ENCODE data around the gene SPP1. TPM values are rescaled to one million over a fixed set of nuclear protein-coding genes. Genes with fewer than 3 reads are reported as not detected.
"Not testable (repeated sequence)": the region's sequence is repeated elsewhere in the genome, so short reads cannot be mapped to it uniquely, and the experiment has no call there.

The SPP1 gene
- total RNA-seq, 2 donors from 2014 or later = 0.31 to 8.8 TPM

DNA sequence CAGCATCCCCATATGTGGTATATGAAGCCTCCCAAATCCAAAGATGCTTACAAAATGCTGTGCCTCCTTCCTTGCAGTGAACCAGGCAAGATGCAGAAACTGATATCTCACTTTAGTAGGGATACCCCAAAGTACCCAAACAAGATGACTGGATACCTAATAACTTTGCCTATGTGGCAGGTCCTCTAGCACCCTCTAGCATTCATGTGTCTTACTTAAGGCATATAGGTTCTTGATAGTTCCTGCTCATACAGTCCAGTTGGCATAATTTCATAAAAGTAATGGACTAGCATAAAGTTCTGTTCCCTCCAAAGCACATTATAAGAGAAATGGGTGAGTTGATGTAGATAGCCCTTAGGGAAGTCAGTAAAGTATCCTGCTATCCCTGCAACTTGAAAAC lies 36.8 kb upstream of the SPP1 start:
- peaks cover 2% of the 10 kb centered on the region for H3K27me3 Mint-ChIP-seq (ENCODE audit: insufficient read depth)
- peaks cover 2% of the 10 kb centered on the region for H3K9me3 Mint-ChIP-seq
- H3K36me3 Mint-ChIP-seq (ENCODE audit: low read depth) = peaks cover 17% of the 10 kb centered on the region
- H3K4me1 Mint-ChIP-seq = peaks cover 24% of the 10 kb centered on the region
- H3K4me3 Mint-ChIP-seq = no peak overlapping the region
- H3K36me3 ChIP-seq (ENCODE audit: control insufficient read depth, insufficient read depth, low read length) = peaks cover 24% of the 10 kb centered on the region
- no peak overlapping the region for H3K27ac Mint-ChIP-seq
- DNase-seq = no peak
- H3K9ac ChIP-seq (ENCODE audit: extremely low read depth, low read length, poor library complexity, severe bottlenecking) = no peak overlapping the region
- H3K4me1 ChIP-seq (ENCODE audit: control insufficient read depth, insufficient read depth, low read length) = no peaks in the 10 kb centered on the region
- no peak overlapping the region for H3K4me3 ChIP-seq (ENCODE audit: low read length)
- no peaks in the 10 kb centered on the region for H3K9me3 ChIP-seq (ENCODE audit: control insufficient read depth, low read length)
- no peak for TF ChIP-seq CTCF (conservative IDR thresholded peaks at IDR 0.05)
- no peak overlapping the region for H3K27ac ChIP-seq (ENCODE audit: low read depth, low read length)
- H3K27me3 ChIP-seq (ENCODE audit: control insufficient read depth, insufficient read depth, low read length, poor library complexity, severe bottlenecking) = no peaks in the 10 kb centered on the region

- no peak overlapping the region for H3K4me3 ChIP-seq (ENCODE audit: low read length)
- H3K36me3 Mint-ChIP-seq (ENCODE audit: low read depth) = peaks cover 7% of the 10 kb centered on the region
- peaks cover 2% of the 10 kb centered on the region for H3K9me3 Mint-ChIP-seq
- H3K27me3 ChIP-seq (ENCODE audit: control insufficient read depth, insufficient read depth, low read length, poor library complexity, severe bottlenecking) = no peaks in the 10 kb centered on the region
- peaks cover 10% of the 10 kb centered on the region for H3K36me3 ChIP-seq (ENCODE audit: control insufficient read depth, insufficient read depth, low read length)
- no peak overlapping the region for H3K9ac ChIP-seq (ENCODE audit: extremely low read depth, low read length, poor library complexity, severe bottlenecking)
- H3K4me3 Mint-ChIP-seq = no peak overlapping the region
- H3K4me1 ChIP-seq (ENCODE audit: control insufficient read depth, insufficient read depth, low read length) = no peaks in the 10 kb centered on the region
- no peak for TF ChIP-seq CTCF (conservative IDR thresholded peaks at IDR 0.05)
- peaks cover 2% of the 10 kb centered on the region for H3K27me3 Mint-ChIP-seq (ENCODE audit: insufficient read depth)
- H3K4me1 Mint-ChIP-seq = peaks cover 20% of the 10 kb centered on the region
- WGBS, 2 experiments (ENCODE audit: insufficient coverage in 1 of 2, insufficient read length in 1 of 2) = 60 to 93% methylated on average over 1 to 2 of the region's 2 CpGs
- no peak overlapping the region for H3K27ac ChIP-seq (ENCODE audit: low read depth, low read length)
- no peak overlapping the region for H3K27ac Mint-ChIP-seq
- no peak for DNase-seq
- no peaks in the 10 kb centered on the region for H3K9me3 ChIP-seq (ENCODE audit: control insufficient read depth, low read length)
Observed at GRCh38 chr4:87939978-87940690, 35.4 kb upstream of the SPP1 start.

DNA sequence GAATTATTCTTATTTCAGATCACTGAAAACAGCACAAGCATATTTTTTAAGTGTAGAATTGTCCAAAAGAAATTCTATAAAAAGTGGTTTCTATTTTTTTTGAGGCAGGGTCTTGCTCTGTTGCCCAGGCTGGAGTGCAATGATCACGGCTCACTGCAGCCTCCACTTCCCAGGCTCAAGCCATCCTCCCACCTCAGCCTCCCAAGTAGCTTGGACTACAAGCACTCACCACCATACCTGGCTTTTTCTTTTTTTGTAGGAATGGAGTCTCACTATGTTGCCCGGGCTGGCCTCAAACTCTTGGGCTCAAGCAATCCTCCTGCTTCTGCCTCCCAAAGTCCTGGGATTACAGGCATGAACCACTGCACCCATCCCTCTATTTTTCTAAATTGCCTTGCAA lies 34.7 kb upstream of the SPP1 start:
- not testable (repeated sequence) for H3K27ac ChIP-seq (ENCODE audit: low read depth, low read length); H3K9me3 ChIP-seq (ENCODE audit: control insufficient read depth, low read length); H3K27me3 ChIP-seq (ENCODE audit: control insufficient read depth, insufficient read depth, low read length, poor library complexity, severe bottlenecking); H3K4me3 Mint-ChIP-seq; H3K36me3 Mint-ChIP-seq (ENCODE audit: low read depth); DNase-seq; H3K36me3 ChIP-seq (ENCODE audit: control insufficient read depth, insufficient read depth, low read length); H3K27me3 Mint-ChIP-seq (ENCODE audit: insufficient read depth); H3K4me1 ChIP-seq (ENCODE audit: control insufficient read depth, insufficient read depth, low read length); H3K4me3 ChIP-seq (ENCODE audit: low read length); H3K9me3 Mint-ChIP-seq; H3K27ac Mint-ChIP-seq; H3K9ac ChIP-seq (ENCODE audit: extremely low read depth, low read length, poor library complexity, severe bottlenecking)
- H3K4me1 Mint-ChIP-seq = peaks cover 15% of the 10 kb centered on the region
- 90 to 100% methylated on average over 1 to 2 of the region's 2 CpGs for WGBS, 2 experiments (ENCODE audit: insufficient coverage in 1 of 2, insufficient read length in 1 of 2)

All from endodermal cell (in vitro differentiated cells).